NT2/D1 (cell line): ENCODE results near the gene IP6K1.

Source experiments
- YY1 ChIP-seq: IDR thresholded peaks from 2 replicates; pipeline ENCODE4 v1.6.1; 2011; ENCODE audit not compliant: insufficient read length, insufficient read depth
- ZNF274 ChIP-seq: IDR thresholded peaks from 2 replicates; pipeline ENCODE4 v1.6.1; 2011; ENCODE audit warnings: mild to moderate bottlenecking, low read depth, low read length

DNA sequence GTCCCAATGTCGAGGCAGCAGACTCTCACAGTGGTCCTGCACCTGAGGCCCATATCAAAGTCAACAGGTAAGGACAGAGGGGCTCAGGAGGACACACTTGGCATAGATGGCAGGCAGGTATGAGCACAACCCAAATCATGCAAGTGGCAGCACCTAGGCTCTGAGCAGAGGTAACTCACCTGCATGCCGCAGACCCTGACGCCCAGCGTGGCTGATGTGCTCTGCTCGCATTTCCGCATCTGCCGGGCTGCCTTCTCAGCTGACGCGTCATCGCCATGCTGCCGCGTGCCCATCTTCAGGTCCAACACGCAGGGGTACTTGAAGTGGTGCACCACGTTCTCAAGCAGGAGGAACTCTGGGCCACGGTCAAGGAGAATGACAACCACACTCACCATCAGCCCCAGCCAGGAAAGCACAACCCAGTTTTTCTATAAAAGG lies 58.4 kb downstream of the IP6K1 start:
- TF ChIP-seq YY1, result no peak
- no peak for TF ChIP-seq ZNF274
